Mammary epithelial cell (primary cell): ENCODE data around the gene BTBD6.

ENCODE experiments used
- CTCF ChIP-seq, 2 donors: IDR thresholded peaks in 1 of 2; conservative IDR thresholded peaks in 1 of 2; 2 replicates each; pipeline ENCODE4 v1.5.1; 2011 to 2012; ENCODE audit warnings: inconsistent platforms in 2 of 2, low read length in 2 of 2, mild to moderate bottlenecking in 2 of 2, control low read depth in 1 of 2, low read depth in 1 of 2; ENCODE audit not compliant: insufficient read depth in 1 of 2; ENCODE audit errors: extremely low read depth in 1 of 2
- EZH2 ChIP-seq: IDR thresholded peaks from 2 replicates; pipeline ENCODE4 v1.6.1; 2012; ENCODE audit warnings: low read length, inconsistent platforms, borderline replicate concordance

DNA sequence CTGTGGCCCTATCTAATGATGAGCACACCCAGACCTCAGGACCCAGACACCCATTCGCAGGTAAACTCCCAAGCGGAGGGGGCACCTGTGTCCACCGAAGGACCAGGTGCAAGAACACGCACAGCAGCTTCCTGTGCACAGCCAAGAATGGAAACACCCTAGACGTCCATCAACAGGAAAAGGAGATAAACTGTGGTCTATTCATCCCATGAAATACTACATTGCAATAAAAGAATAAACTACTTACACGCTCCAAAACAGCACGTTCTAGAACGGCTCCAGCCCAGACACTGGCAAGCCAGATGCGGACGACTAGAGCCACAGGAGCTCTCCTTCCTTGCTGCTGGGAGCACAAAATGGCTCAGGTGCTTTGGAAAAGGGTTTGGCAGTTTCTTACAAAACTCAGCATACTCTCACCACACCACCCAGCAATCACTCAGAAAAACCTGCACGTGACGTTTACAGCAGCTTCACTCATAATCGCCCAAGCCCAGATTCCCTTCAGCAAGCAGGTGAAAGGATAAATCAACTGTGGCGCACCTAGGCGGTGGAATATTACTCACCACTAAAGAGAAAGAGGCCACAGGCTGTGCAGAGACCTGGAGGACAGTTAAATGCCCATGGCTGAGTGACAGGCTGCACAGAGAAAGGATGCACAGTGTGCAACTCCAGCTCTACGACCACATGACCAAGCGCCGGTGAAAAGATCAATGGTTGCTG lies 31.5 kb downstream of the BTBD6 start:
- TF ChIP-seq CTCF (conservative IDR thresholded peaks at IDR 0.05 in 1 of 2, IDR thresholded peaks at IDR 0.05 in 1 of 2; ENCODE audit: extremely low read depth in 1 of 2, insufficient read depth in 1 of 2, low read depth in 1 of 2, low read length in 2 of 2) = no peak
- TF ChIP-seq EZH2 = no peak
